GM21529 (cell line): Measurements from ENCODE around the gene RASAL3.
"Not testable (repeated sequence)": the region's sequence is repeated elsewhere in the genome, so short reads cannot be mapped to it uniquely, and the experiment has no call there.

Experiments used
- ATAC-seq: cut with Tn5 transposase; IDR thresholded peaks from one replicate; pipeline ENCODE4 v1.9.1; 2021; ENCODE audit not compliant: unreplicated experiment

The RASAL3 gene

GRCh38 chr19:15464394-15465385 lies at the start of gene RASAL3:
RASAL3 (minus strand) TSS chr19:15464544; CDS start chr19:15464358, 186 bp downstream.
- ATAC-seq, result peak; percentile 33

GRCh38 chr19:15511671-15512424 lies 47.5 kb upstream of the RASAL3 start:
- no peak for ATAC-seq

GRCh38 chr19:15508035-15508710 lies 43.8 kb upstream of the RASAL3 start, which contains the start of gene CYP4F22:
CYP4F22 (plus strand) TSS chr19:15508525; CDS start chr19:15525337, 16,812 bp downstream.
- ATAC-seq, result no peak

DNA sequence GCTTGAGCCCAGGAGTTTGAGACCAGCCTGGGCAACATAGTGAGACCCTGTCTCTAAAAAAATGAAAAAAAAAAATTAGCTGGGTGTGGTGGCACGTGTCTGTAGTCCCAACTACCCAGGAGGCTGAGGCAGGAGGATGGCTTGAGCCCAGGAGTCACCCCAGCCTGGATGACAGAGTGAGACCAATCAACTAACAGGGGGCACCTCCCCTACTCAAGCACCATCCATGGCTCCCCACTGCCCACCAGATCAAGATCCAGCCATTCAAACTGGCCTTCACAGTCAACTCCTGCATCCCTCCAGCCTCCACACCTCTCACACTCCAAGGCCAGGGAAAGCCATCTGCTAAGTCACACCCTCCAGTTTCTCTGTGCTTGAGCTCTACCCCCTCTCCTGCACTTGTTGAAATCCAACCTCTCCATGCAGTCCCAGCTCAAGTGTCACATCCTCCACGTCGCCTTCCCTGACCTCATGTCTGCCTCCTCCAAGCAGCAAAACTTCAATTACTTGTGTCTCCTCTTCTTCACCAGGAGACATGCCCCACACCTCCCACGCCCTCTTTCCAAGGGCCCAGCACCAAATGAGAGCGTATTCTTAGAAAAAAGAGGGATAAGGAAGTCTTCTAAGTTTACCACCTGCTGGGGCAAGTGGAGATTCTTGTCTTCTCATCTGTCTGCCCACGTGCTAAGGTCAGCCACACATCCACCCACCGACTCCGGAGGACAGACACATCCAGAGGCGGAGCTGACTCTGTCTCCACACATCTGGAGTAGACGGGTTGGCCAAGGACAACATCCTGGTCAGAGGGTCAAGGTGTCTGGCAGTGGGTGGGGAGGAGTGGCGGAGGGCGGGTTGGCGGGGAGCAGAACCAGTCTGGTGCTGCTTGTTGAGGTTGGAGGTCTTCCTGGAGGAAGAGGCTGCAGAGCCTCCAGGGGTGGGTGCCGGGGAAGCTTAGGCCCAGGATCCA lies 43.0 kb upstream of the RASAL3 start:
- no peak for ATAC-seq

- ATAC-seq, result no peak
Measured at GRCh38 chr19:15506074-15506571, 41.8 kb upstream of the RASAL3 start.

GRCh38 chr19:15502264-15502663 lies 37.9 kb upstream of the RASAL3 start:
- no peak for ATAC-seq

DNA sequence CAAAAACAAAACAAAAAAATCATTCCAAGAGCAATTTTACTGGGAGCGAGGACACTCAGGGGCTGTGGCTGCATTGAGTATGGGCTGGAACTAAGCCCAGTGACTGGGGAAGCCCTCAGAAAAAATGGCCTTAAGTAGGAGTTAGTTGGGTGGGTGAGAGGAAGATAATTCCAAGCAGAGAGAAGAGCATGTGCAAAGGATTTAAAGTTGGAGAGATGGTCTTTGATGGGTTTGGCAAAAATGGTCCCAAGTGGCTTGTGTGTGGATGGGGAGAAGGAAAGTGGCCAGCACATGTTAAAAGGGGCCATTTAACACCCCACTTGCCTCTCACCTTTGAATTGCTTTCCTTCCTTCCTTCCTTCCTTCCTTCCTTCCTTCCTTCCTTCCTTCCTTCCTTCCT lies 37.3 kb upstream of the RASAL3 start:
- no peak for ATAC-seq

- ATAC-seq, result no peak
Measured at GRCh38 chr19:15498910-15499309, 34.6 kb upstream of the RASAL3 start.

DNA sequence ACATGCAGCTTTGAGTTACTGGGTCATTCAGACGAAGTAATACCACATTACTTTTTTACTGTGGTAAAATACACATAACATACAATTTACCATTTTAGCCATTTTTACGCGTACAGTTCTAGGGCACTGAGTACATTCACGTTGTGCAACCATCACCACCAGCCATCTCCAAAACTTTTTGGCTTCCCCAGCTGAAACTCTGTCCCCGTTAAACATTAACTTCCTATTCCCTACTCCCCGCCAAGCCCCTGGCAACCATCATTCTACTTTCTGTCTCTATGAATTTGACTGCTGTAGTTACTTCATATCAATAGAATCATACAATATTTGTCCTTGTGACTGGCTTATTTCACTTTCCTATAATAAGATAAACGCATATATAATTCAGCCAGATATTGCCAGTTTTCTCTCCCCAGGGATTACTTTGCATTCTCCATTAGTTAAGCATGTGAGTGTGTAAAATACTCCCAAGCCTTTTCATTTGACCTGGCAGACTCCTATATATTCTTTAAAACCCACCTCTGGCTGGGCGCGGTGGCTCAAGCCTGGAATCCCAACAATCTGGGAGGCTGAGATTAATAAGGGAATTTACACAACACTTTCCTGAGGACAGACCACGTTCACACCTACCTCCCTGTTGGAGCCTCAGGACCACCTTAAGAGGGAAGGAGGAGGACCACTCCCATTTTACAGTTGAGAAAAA lies 34.0 kb upstream of the RASAL3 start:
- no peak for ATAC-seq

DNA sequence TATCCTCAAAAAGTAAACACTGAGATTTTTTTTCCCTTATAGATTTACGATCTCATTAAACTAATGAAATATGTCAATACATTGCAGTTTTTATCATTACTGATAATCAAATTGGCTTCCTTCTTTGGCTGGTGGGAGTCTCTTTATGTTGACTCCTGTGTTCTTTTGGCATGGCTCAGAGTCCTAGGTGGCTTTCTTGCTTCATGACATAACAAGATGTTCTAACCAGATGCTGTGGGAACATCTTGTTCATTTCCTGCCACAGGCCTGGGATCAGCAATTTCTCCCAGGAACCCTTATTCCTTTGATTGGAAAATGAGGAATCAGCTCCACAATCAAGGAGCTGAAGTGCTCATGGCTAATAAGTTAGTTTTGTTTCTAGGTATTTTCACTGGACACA lies 30.8 kb upstream of the RASAL3 start:
- no peak for ATAC-seq

DNA sequence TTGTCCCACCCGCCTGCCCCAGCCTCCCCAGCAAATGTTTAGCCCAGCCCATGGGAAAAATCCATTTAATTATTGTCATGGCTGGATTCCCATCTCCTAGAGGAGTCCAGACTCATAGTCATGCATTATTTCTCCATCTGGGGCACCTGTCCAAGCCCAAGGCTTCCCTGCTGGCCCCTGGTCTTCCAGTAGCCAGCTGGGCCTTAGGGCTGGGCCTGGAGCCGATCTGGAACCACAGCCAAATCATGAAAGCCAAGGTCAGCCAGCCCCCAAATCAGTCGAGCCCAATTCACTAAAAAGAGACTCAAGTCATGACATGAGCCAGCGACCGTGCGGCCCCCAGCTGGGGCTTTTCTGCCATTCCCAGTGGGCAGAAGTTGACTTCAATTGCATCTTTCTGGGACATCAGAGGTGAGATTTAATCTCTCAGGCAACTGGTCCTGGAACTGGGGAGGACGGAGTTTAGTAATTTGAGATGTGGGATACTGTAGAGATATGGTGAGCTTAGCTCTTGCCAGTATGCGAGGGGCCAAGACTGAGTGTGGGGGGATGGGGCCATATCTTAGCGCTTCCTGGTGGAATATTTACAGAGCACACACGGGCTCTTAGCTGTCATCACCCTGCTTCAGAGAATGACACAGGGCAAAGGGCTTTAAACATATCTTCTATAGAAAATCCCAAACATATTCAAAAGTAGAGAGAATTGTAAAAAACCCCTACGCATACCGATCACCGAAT lies 24.3 kb upstream of the RASAL3 start:
- no peak for ATAC-seq

DNA sequence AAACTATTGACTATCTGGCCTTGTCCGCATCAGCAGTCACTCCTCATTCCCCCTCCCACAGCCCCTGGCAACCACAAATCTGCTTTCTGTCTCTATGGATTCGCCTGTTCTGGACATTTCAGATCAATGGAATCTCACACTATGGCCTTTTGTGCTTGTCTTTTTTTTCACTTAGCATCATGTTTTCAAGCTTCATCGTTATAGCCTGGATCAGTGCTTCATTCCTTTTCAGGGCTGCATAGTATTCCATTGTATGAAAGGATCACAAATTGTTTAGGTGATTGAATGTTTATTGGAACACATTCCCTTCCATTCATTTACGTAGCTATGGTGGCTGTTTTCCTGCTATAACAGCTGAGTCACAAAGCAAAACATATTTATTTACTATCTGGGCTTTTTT lies 22.7 kb upstream of the RASAL3 start:
- ATAC-seq, result no peak

GRCh38 chr19:15485768-15486167 lies 21.4 kb upstream of the RASAL3 start:
- not testable (repeated sequence) for ATAC-seq

- ATAC-seq, result not testable (repeated sequence)
Measured at GRCh38 chr19:15480996-15481395, 16.7 kb upstream of the RASAL3 start.

GRCh38 chr19:15479391-15480345 lies 15.3 kb upstream of the RASAL3 start, which contains the start of gene PGLYRP2:
PGLYRP2 (minus strand) TSS chr19:15479501; CDS start chr19:15479371, 130 bp downstream.
- ATAC-seq, result no peak

DNA sequence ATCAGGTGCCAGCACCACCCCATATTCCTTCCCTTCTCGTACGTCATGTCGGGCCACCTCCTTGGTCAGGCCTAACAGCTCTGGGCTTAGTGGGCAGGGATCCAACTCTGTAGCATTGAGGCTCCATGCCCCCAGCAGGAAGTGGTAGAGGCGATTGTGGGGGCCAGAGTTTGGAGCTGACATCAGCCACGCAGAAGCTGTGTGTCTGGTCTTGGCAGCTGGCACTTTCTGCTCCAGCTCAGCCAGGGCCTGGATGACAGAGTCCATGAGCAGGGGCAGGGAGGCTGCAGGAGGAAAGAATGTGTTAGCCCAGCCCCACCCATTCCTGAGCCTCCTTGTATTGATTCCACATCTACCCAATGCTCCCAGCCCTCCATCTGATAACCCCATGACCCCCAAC lies 12.0 kb upstream of the RASAL3 start:
- no peak for ATAC-seq

DNA sequence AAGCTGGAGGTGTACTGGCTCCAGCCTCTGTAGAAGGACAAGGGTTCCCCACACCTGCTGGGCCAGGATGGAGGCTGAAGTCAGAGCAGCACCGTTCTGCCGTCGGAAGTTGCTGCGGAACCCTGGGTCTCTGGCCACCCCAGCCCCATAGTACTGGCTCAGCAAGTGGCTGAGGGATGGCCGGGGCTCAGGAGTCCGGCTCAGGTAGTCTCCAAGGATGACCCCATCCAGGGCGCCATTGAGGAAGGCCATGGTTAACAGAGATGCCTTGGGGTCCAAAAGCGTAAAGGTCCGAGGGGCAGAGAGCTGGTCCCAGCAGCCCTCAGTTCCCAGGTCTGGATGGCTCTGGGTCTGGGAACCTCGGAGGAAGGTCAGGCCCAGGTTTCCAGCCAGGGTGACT lies 11.3 kb upstream of the RASAL3 start:
- no peak for ATAC-seq
